Effector CD4-positive, alpha-beta T cell (primary cell): ENCODE results near the gene MYO3B.

ENCODE experiments used
- DNase-seq: peaks from one replicate; pipeline ENCODE4 v3.0.0-alpha.2; 2020

MYO3B gene

GRCh38 chr2:170477630-170478029, 299.7 kb downstream of the MYO3B start:
- DNase-seq = no peak

- no peak for DNase-seq
These were observed 303.3 kb downstream of the MYO3B start for GRCh38 chr2:170481201-170481600.

- no peak for DNase-seq
These were observed 306.6 kb downstream of the MYO3B start for GRCh38 chr2:170484552-170484951.

- no peak for DNase-seq
These were observed 307.5 kb downstream of the MYO3B start for GRCh38 chr2:170485254-170486026.

- no peak for DNase-seq
These were observed 308.8 kb downstream of the MYO3B start for GRCh38 chr2:170486730-170487129.

- DNase-seq = no peak
These were observed 310.9 kb downstream of the MYO3B start for GRCh38 chr2:170488807-170489206.

- no peak for DNase-seq
These were observed 314.1 kb downstream of the MYO3B start for GRCh38 chr2:170492010-170492409.

- no peak for DNase-seq
These were observed 315.6 kb downstream of the MYO3B start for GRCh38 chr2:170493426-170494097.

GRCh38 chr2:170495896-170496295, 317.9 kb downstream of the MYO3B start:
- DNase-seq = no peak

- DNase-seq = no peak
These were observed 320.7 kb downstream of the MYO3B start for GRCh38 chr2:170498619-170499018.

- DNase-seq = no peak
These were observed 322.2 kb downstream of the MYO3B start for GRCh38 chr2:170500104-170500503.

- DNase-seq = no peak
These were observed 322.8 kb downstream of the MYO3B start for GRCh38 chr2:170500770-170501169.

GRCh38 chr2:170501421-170502043, 323.6 kb downstream of the MYO3B start:
- no peak for DNase-seq

- no peak for DNase-seq
These were observed 324.6 kb downstream of the MYO3B start for GRCh38 chr2:170502361-170503130.

- DNase-seq = no peak
These were observed 325.6 kb downstream of the MYO3B start for GRCh38 chr2:170503563-170503962.

GRCh38 chr2:170503971-170504809, 326.2 kb downstream of the MYO3B start:
- DNase-seq = no peak

- DNase-seq = no peak
These were observed 326.8 kb downstream of the MYO3B start for GRCh38 chr2:170504810-170505145.

- no peak for DNase-seq
These were observed 327.8 kb downstream of the MYO3B start for GRCh38 chr2:170505631-170506275.

GRCh38 chr2:170509452-170510193, 331.7 kb downstream of the MYO3B start:
- no peak for DNase-seq

- no peak for DNase-seq
These were observed 334.3 kb downstream of the MYO3B start for GRCh38 chr2:170512266-170512665.

GRCh38 chr2:170514140-170514539, 336.2 kb downstream of the MYO3B start:
- DNase-seq = no peak
